OCI-LY3 (cell line): Measurements from ENCODE around the gene COMMD1.

Source experiments
- H2AFZ ChIP-seq: fragments of 200-600, 300-600 bp; shearing (Covaris generic); 2 replicates; pipeline ENCODE4 v1.6.0; 2014; ENCODE audit warnings: antibody characterized with exemption, low read depth, low read length
- H3K27ac ChIP-seq: fragments of 200-600, 300-600 bp; sonication (generic); 2 replicates; pipeline ENCODE4 v1.5.1; 2014; ENCODE audit warnings: mild to moderate bottlenecking, low read length, moderate library complexity, mixed read lengths
- H3K27me3 ChIP-seq: fragments of 200-600, 300-600 bp; sonication (generic); 2 replicates; pipeline ENCODE4 v1.6.1; 2014; ENCODE audit warnings: low read depth, low read length, mixed read lengths
- H3K36me3 ChIP-seq: fragments of 200-600, 300-600 bp; sonication (generic); replicated peaks from 2 replicates; pipeline ENCODE3; 2014; ENCODE audit warnings: low read depth, low read length, mixed read lengths
- H3K4me1 ChIP-seq: fragments of 300-600, 200-600 bp; sonication (generic); 2 replicates; pipeline ENCODE4 v1.6.1; 2014; ENCODE audit warnings: low read length, mixed read lengths
- H3K4me2 ChIP-seq: fragments of 200-600, 300-600 bp; sonication (generic); 2 replicates; pipeline ENCODE4 v1.6.1; 2014; ENCODE audit warnings: low read length, mixed read lengths
- H3K4me3 ChIP-seq: fragments of 300-600, 200-600 bp; sonication (generic); 2 replicates; pipeline ENCODE4 v1.5.1; 2014; ENCODE audit warnings: antibody characterized with exemption, mild to moderate bottlenecking, low read length, moderate library complexity
- H3K79me2 ChIP-seq: fragments of 300-600, 200-600 bp; shearing (Covaris generic); 2 replicates; pipeline ENCODE4 v1.6.1; 2014; ENCODE audit warnings: mild to moderate bottlenecking, low read length, mixed read lengths
- H3K9ac ChIP-seq: fragments of 300-600, 200-600 bp; shearing (Covaris generic); 2 replicates; pipeline ENCODE4 v1.6.0; 2014; ENCODE audit warnings: mild to moderate bottlenecking, low read length, moderate library complexity
- H3K9me3 ChIP-seq: fragments of 200-600, 300-600 bp; shearing (Covaris generic); 2 replicates; pipeline ENCODE4 v1.6.1; 2014; ENCODE audit warnings: low read length, mixed read lengths; ENCODE audit not compliant: insufficient read depth
- H4K20me1 ChIP-seq: fragments of 200-600, 300-600 bp; sonication (generic); 2 replicates; pipeline ENCODE4 v1.6.1; 2016; ENCODE audit warnings: low read length, mixed read lengths; ENCODE audit not compliant: insufficient read depth
- CTCF ChIP-seq: fragments of 200-600, 300-600 bp; sonication (generic); IDR thresholded peaks from 2 replicates; pipeline ENCODE4 v1.5.1; 2014; ENCODE audit warnings: antibody characterized with exemption, low read length, low read depth
- EZH2phosphoT487 ChIP-seq: fragments of 200-600 bp; shearing (Covaris generic); IDR thresholded peaks from 2 replicates; pipeline ENCODE4 v1.6.1; 2018; ENCODE audit warnings: antibody characterized with exemption, mixed run types, low read depth

Gene COMMD1

GRCh38 chr2:61898810-61899209, 6.7 kb upstream of the COMMD1 start:
- H3K4me2 ChIP-seq: no peak overlapping the region
- no peak overlapping the region for H2AFZ ChIP-seq
- H4K20me1 ChIP-seq: no peaks in the 10 kb centered on the region
- H3K9ac ChIP-seq: no peak overlapping the region
- no peaks in the 10 kb centered on the region for H3K27me3 ChIP-seq
- no peak overlapping the region for H3K27ac ChIP-seq
- no peak overlapping the region for H3K4me3 ChIP-seq
- no peaks in the 10 kb centered on the region for H3K4me1 ChIP-seq
- no peak for TF ChIP-seq EZH2phosphoT487
- peak; percentile 64 for TF ChIP-seq CTCF
- H3K79me2 ChIP-seq: no peaks in the 10 kb centered on the region
- H3K9me3 ChIP-seq: no peaks in the 10 kb centered on the region
- H3K36me3 ChIP-seq: no peaks in the 10 kb centered on the region

- TF ChIP-seq CTCF (no peak), EZH2phosphoT487 (no peak)
- Histone ChIP-seq H2AFZ (no peak overlapping the region), H3K4me1 (no peaks in the 10 kb centered on the region), H3K9me3 (no peaks in the 10 kb centered on the region), H3K36me3 (no peaks in the 10 kb centered on the region), H4K20me1 (no peaks in the 10 kb centered on the region), H3K4me3 (no peak overlapping the region), H3K9ac (no peak overlapping the region), H3K4me2 (no peak overlapping the region), H3K79me2 (no peaks in the 10 kb centered on the region), H3K27ac (no peak overlapping the region), H3K27me3 (no peaks in the 10 kb centered on the region)
Measured at GRCh38 chr2:61900281-61900680, 5.2 kb upstream of the COMMD1 start.

GRCh38 chr2:61906186-61906470, 654 bp downstream of the COMMD1 start:
- Histone ChIP-seq H3K27me3 (no peaks in the 10 kb centered on the region), H3K4me1 (peaks cover 6% of the 10 kb centered on the region; the same call in 1 of the 2 replicates), H3K79me2 (peaks cover 9% of the 10 kb centered on the region)

GRCh38 chr2:61909116-61909515, 3.6 kb downstream of the COMMD1 start:
- no peak for TF ChIP-seq CTCF
- no peak for TF ChIP-seq EZH2phosphoT487

More at GRCh38 chr2:61906186-61906470, 654 bp downstream of the COMMD1 start:
- Histone ChIP-seq H3K9ac (peak overlapping the region; percentile 79), H3K4me2 (peak overlapping the region; percentile 99), H2AFZ (peak overlapping the region; percentile 100; the same call in 1 of the 2 replicates), H4K20me1 (no peaks in the 10 kb centered on the region), H3K36me3 (no peaks in the 10 kb centered on the region), H3K4me3 (peak overlapping the region; percentile 94), H3K9me3 (no peaks in the 10 kb centered on the region), H3K27ac (no peak overlapping the region)
- no peak for TF ChIP-seq CTCF
- no peak for TF ChIP-seq EZH2phosphoT487

More at GRCh38 chr2:61909116-61909515, 3.6 kb downstream of the COMMD1 start:
- Histone ChIP-seq H3K9ac (no peak overlapping the region), H3K4me3 (no peak overlapping the region), H3K4me2 (no peak overlapping the region), H3K27ac (no peak overlapping the region), H4K20me1 (no peaks in the 10 kb centered on the region), H2AFZ (no peak overlapping the region), H3K9me3 (no peaks in the 10 kb centered on the region), H3K79me2 (peaks cover 9% of the 10 kb centered on the region), H3K27me3 (no peaks in the 10 kb centered on the region), H3K4me1 (peaks cover 6% of the 10 kb centered on the region; the same call in 1 of the 2 replicates), H3K36me3 (no peaks in the 10 kb centered on the region)
